NCI-H2029 (cell line): ENCODE measurements around the gene PRSS57.
"Not testable (repeated sequence)": the region's sequence is repeated elsewhere in the genome, so short reads cannot be mapped to it uniquely, and the experiment has no call there.

Source experiments
- DNase-seq: peaks from one replicate; lab custom pipeline; 2025; lab: John Stamatoyannopoulos, UW

PRSS57 gene

DNA sequence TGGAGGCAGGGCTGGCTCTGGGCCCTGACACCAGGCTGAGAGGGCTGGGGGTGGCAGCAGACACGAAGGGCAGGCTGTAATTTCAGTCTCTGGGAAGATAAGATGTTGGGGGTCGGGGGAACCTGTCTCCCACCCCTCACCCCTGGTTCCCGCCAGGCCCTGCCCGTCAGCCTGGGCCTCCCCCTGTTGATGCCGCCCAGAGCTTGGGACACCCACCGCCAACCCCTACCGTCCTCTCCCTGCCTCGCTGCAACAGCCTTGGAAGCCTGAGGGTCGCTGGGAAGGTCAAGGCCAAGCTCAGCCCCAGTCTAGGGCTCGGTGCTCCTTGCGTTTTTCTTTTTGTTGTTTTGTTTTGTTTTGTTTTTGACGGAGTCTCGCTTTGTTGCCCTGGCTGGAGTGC lies 28.0 kb upstream of the PRSS57 start:
- DNase-seq, result no peak

DNA sequence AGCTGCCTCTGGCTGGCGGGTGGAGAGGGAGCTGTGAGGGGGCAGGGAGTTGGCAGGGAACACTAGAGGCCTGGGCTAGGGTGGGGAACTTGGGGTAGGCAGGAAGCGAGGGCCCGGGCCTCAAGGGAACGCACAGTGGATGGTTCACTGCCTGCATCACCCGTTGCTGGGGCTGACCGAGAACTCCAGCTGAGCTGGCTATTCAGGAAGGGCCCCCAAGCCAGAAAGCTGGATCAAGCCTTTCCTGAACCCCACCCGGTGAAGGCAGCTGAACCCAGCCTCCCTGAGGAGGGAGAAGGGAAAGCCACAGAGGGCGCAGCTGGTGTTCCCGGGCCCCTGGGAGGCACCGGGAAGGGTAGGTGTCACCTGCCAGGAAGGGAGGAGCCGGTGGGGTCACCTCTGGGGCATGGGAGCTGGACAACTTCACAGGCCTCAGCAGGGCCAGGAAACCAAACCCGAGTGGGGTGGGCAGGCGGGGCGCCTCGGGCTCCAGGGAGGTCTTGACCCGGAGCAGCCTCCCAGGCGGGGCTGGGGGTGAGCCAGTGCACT lies 27.4 kb upstream of the PRSS57 start:
- DNase-seq, result no peak

DNA sequence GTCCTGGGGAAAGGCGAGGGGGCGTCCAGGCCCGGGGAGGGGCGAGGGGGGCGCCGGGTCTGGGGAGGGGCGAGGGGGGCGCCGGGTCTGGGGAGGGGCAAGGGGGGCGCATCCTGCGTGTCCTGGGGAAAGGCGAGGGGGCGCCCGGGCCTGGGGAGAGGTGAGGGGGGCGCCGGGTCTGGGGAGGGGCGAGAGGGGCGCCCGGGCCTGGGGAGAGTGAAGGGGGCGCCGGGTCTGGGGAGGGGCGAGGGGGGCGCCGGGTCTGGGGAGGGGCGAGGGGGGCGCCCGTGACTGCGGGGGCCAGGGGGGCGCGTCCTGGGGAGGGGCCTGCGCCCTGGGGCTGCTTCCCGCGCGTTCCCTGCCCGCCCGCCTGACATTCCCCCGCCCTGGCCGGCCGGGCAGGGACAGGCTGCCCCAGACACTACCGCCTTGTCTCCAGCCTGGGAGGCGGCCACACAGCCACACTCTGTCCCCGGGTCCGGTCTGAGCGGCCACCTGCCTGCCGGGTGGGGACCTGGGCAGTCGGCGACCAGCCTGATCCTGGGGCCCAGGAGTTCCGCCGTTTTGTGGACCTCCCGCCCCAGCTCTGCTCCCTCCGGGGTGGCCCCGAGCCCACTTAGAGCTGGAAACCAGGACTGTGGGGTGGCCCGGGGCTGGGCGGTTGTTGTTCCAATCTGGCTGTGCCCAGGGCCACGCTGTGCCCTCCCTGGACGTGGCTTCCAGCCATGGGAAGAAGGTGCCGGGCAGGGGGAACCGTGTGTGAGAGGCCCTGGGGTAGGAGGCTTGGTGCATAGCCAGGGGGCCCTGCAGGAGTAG lies 25.3 kb upstream of the PRSS57 start:
- no peak for DNase-seq

DNA sequence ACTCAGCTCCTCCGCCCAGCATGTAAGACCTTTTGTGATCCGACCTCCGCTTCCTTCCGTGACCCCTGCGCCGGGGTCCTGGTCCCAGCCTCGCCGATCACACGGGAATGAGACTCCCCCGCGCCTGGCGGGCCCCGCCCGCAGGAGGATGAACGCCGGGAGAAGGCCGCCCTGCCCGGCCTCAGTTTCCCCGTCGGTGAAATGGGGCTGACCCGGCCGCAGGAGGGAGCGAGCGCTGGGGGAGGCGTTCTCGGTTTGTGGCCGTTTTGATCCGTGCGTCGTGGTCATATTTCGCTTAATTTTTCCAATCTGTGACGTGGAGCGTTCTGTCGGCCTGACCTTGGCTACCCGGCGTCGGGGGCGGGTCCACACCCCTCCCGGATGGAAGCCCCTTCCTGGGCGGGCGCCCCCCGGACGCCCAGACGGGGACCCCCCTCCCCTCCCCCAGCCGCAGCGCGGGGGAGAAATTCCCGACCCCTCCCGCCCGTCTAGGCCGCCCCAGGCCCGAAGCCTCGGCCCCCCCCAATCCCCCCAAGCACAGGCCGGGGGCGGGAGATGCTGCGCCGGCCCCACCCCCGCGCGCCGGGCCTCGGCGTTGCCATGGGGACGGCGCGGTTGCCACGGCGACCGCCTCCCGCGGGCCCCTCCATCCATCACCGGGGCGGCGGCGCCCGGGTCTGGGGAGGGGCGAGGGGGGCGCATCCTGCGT lies 24.5 kb upstream of the PRSS57 start:
- DNase-seq, result no peak

DNA sequence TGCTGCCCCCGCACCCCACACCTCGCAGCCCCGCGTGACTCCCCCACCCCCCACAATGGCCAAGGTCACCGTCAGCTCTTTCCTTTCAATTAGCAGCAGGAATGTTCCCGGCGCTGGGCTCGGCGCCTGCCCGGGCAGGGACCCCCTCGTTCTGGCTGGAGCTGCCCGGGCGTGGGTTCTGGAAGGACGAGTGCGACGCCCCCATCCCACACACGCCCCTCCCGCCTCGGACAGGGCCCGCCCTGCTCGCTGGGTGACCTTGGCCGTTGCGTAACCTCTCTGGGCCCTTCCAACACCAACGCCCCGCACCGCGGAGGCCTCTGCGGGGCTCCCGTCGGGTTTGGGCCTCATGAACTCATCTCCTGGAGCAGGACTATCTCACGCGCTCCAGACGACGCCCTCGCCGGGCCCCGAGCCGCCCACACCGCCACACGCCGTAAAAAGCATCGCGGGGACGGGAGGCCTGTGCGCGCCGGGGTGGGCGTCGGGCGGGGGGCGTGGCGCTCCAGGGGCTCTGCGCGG lies 23.8 kb upstream of the PRSS57 start:
- DNase-seq, result no peak

DNA sequence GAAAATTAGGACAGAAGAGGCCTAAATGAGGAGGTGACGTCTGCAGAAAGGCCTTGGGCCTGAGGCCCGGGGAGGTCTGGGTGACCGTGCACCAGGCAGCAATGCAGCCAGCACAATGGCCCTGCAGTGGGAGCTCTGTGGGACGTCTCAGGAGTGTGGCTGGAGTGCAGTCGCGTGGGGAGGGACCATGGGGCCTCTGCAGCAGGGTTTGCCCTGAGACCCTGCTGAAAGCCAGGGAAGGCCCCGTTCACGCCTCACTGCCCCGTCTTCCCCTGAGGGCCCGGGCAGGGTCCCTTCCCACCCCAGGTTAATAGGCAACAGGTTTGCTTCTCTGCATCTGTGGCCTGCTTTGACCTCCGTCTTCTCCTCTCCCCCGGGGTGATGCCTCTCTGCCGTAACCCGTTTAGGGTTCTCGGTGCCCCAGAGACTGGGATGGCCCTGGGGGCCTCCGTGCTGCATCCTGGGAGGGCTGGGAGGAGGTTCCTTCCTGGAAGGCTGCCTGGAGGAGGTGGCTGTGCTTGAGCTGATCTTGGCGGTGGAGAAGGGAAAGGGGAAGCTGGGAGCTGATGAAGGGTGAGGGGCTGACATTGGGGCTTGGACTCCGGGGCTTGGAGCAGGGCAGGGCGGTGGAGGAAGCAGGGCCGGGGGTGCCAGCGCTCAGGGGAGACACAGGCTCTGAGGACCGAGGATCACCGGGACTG lies 23.1 kb upstream of the PRSS57 start:
- no peak for DNase-seq

DNA sequence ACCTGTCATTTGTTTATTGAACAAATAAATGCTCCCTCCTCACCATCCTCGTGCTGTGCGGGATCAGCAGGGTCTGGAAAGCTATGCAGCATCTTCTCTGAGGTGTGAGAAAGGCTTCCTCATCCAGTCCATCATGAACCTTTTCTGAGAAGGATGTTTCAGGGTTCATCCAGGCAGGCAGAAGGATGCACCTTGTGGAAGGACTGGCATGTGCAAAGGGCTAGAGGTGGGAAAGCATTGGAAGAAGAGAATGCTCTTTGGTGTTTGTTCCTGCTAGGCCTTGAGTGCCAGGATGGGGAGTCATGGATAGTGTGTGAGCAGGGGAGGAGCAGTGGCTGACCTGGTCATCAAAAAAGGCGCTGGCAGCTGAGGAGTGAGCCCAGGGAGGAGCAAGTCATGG lies 20.1 kb upstream of the PRSS57 start:
- DNase-seq, result no peak

DNA sequence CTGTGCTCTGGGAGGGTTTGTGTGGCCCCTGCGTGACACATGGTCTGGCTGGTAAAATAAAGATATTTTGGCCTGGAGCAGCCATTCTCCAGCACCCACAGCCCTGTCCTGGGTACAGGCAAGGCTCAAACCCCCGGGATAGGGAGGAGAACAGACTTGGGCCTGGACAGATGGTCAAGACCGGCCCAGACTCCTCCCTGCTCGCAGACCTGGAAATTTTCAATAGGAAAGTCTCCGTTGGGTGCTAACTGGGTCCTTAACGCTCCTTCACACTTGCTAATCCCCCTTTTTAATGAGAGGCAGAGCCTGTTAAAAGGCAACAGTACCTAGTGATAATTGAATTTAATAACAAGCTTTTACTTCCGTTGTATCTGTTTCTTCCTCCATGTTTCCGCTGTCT lies 16.0 kb upstream of the PRSS57 start:
- no peak for DNase-seq

DNA sequence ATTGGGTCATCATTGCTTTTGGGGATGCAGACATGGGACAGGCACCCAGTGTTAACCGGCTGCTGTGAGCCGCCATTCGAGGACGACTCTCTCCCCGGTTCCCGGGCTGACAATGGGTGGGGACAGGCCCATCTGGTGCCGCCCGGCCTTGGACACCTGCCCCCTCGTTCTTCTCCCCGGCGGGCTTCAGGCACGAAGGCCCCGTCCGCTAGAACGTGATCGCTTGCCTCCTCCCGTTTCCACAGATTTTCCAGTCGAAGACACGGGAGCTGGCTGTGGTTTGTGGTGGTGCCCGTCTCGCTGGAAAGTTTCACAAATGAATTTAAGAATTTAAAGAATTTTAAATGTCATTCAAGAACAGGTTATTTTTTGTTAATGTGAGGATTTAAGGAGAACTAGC lies 15.5 kb upstream of the PRSS57 start:
- DNase-seq, result no peak

DNA sequence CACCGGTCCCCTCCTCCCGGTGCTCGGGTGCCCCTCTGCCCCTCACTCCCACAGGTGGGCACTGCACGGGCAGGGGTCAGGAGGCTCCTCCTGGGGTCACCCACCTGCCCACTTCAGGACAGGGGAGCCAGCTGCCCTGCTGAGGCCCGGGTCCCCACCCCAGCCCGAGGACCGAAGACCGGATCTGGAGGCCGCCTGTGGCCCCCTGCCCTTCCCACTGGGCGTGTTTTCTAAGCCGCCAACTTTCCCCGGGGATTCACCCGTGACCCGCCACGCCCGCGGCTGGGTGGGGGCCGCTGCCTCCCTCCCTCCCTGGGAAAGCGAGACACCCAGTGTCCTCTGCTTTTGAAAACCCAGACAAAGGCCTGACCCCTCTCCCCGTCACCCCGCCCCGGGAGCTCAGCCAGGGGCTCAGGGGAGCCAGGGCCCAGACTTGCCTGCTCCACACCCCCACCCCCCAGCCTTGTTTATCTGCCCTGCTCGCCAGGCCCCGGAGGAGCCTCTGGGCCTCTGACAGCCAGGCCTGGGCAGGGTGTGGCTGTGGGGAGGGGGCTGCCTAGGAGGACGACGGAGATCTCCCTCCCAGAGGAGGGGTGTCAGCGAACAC lies 14.8 kb upstream of the PRSS57 start:
- no peak for DNase-seq

DNA sequence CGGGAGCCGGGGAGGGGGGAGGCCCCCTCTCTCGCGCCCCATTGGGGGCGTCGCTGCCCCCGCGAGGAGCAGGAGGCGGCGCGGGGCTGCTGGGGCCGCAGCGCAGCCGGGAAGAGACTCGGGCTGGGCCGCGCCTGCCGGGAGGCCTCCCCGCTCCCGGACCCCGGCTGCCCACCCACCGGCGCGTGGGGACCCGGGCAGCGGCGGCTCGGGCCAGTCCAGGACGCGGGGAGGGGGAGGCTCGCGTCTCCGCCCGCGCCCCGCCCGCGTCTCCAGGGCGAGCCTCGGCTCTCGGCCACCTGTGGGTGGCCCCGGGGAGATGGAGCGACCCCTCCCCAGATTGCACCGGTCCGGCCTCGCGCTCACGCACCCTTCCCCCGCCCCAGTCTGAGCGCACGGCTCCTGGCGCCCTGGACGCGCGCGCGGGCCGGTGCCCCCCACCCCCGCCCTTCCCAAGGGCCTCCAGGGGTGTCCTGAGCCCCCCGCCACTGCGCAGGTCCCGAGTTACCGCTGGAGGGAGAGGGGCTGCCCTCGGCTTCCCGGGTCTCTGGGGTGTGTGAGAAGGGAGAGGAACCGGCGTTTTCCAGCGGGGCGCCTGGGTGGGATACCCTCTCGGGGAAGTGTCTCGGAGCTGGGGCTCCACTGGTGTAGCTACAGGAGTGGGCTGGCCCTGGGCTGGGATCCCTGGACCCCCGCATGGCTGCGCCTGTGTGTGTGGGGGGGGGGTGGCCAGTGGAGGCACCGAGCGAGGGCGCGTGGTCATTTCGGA lies 14.1 kb upstream of the PRSS57 start:
- DNase-seq, result no peak

DNA sequence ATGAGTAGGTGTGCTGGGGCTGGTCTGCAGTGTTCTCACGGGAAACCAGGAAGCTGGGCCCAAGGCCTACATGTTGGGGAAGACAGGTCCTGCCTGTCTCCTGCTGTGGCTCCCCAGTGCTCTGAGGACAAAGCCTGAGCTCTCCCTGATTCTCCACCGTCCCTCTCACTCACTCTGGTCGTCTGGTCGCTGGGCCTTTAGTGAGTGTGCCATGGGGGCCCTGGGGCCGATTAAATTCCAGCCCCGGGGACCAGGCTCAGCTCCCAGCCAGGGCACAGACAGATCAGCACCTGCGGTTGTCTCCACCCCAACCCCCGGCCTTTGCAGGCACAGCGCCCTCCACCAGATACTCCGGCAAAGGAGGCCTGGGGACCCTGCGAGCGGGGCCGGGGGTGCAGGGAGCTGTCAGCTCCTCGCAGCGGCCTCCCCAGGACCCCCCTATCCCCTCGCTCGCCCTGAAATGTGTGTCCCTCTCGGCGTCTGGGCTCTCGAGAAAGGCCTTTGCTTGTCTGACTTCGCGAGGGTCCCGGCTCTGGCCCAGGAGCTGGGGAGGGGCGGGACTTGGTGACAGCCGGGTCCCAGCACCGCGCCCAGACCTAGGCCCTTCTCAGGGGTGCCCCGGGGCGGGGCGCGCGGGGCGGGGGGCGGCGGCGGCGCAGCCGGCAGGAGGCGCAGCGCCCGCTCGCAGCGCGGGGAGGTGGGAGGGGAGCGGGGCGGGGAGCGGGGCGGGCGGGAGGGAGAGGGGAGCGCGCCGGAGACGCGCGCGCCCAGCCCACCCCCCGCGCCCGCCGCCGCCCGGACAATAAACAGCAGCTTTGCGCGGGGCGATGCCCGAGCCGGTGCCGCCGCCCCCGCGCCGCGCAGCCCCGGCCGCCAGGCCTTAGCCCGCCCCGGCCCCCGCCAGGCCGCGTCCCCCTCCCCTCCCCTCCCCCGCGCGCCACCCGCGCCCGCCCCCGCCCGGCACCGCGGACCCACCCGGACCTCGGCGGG lies 13.2 kb upstream of the PRSS57 start, which contains the start of gene PALM:
Gene PALM (plus strand): TSS at position 782 of the 990 bp plus-strand sequence. CDS start 212 bp downstream, outside the sequence.
- no peak for DNase-seq

DNA sequence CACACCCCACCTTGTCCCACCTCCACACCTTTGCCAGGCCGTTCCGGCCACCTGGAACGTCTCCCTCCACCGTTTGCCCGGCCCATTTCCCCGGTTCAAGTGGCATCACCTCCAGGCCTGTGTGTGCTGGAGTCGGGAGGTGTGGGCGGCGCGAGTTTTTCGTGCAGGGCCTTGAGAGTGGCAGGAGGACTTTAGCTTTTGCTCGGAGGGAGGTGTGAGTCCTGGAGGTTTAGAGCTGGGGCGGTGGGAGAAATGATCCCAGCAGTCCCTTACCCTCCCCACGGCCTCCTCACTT lies 9.1 kb upstream of the PRSS57 start:
- no peak for DNase-seq

DNA sequence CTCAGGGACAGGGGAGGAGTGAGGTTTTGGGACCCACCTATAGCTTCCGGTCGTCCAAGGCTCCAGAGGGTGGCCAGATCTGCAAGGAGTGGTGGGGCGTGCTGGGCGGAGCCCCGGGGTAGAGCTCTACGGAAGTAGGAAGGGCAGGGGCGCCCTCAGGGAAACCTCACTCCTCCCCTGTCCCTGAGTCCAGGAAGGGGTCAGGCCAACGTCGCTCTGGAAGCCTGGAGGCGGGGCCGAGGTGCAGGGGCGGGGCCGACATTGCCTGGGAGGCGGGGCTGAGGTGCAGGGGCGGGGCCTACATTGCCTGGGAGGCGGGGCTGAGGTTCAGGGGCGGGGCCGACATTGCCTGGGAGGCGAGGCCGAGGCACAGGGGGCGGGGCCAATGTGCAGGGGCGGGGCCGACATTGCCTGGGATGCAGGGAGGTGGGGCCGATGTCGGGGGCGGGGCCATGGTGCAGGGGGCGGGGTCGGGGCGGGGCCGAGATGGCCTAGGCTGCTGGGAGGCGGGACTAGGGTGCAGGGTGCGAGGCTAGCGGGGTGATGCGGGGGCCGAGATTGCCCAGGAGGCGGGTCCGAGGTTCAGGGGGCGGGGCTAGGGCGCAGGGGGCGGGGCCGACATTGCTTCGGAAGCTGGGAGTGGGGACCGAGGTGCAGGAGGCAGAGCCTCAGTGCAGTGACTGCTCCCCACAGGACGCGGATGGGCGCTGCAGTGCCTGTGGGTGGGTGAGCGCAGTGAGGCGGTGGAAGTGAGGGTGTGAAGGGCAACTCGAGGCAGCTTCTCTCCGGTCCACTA lies 8.6 kb upstream of the PRSS57 start:
- DNase-seq, result no peak

DNA sequence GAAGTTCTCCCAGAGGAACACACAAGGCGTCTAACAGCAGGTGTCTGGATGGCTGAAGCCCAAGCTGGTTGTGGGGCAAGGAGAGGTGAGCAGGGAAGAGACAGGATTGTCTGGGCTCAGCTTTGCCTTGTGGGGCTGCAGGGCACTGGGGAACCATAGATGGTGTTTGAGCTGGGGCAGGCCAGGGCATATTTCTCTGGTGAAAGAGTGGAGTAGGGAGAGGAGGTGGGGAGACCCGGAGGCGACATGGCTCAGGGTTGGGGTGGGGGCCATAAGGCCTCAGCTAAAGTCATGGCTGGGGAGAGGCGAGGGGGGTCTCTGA lies 8.0 kb upstream of the PRSS57 start:
- no peak for DNase-seq

DNA sequence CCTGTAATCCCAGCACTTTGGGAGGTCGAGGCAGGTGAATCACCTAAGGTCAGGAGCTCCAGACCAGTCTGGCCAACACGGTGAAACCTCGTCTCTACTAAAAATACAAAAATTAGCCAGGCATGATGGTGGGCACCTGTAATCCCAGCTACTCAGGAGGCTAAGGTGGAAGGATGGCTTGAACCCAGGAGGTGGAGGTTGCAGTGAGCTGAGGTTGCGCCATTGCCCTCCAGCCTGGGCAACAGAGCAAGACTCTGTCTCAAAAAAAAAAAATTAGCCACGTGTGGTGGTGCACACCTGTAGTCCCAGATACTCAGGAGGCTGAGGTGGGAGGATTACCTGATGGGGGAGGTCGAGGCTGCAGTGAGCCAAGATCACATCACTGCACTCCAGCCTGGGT lies 7.6 kb upstream of the PRSS57 start:
- DNase-seq, result not testable (repeated sequence)

DNA sequence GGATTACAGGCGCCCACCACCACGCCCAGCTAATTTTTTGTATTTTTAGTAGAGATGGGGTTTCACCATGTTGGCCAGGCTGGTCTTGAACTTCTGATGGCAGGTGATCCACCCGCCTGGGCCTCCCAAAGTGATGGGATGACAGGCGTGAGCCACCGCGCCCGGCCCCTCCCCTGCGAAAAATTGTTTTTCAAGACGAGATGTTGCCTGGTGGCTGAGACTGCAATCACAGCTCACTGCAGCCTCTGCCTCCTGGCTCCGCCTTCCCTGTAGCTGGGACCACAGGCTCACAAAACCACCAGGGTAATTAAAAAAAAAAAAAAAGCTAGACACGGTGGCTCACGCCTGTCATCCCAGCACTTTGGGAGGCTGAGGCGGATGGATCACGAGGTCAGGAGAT lies 4.6 kb upstream of the PRSS57 start:
- not testable (repeated sequence) for DNase-seq

DNA sequence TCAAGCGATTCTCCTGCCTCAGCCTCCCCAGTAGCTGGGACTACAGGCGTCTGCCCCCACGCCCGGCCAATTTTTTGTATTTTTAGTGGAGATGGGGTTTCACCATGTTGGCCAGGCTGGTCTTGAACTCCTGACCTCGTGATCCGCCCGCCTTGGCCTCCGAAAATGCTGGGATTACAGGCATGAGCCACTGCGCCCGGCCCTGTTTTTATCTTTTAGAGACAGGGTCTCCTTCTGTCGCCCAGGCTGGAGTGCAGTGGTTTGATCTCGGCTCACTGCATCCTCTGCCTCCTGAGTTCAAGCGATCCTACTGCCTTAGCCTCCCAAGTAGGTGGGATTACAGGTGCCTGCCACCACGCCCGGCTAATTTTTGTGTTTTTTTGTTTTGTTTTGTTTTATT lies 3.3 kb upstream of the PRSS57 start:
- not testable (repeated sequence) for DNase-seq
